Stimulated activated CD4-positive, alpha-beta T cell treated with anti-CD3 and anti-CD28 coated beads, Interleukin-1b, Interleukin-23, amount 100 ng/mL, for 24 hours (primary cell): Measurements from ENCODE around the gene ST14.

Experiments used
- DNase-seq, 4 experiments: peaks; one replicate each; pipeline ENCODE4 v3.0.0-alpha.2; 2020; ENCODE audit warnings: low read depth in 4 of 4, low spot score in 1 of 4

ST14 gene

DNA sequence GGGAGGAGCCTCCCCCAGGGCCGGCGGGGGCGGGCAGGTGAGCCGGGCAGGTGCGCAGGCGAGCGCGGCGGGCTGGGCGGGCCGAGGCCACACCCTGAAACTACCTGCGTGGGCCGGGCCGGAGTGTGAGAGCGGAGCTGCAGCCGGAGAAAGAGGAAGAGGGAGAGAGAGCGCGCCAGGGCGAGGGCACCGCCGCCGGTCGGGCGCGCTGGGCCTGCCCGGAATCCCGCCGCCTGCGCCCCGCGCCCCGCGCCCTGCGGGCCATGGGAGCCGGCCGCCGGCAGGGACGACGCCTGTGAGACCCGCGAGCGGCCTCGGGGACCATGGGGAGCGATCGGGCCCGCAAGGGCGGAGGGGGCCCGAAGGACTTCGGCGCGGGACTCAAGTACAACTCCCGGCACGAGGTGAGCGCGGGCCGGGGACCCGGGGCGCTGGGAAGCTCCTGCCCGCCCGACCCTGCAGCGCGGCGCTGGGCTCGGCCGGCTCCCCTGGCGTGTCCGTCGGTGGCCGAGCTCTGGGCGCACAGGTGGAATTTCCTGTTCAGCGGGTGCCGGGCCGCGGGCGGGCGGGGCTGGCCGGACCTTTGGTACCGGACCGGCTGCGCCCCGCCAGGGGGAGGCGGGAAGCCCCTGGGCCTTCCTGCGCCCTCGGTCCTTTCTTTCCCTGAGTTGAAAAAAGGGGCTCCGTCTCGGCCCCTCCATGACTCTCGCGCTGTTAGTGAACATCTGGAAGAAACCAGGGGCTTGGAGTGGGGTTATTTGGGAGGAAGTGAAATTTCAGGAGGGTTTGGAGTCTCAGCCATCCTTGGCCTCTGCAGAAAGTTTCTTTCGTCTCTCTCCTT is at the start of gene ST14:
TSS of gene ST14 (plus strand) at position 126 of the 841 bp plus-strand sequence. CDS start at position 324, 198 bp downstream.
- no peak for DNase-seq

DNA sequence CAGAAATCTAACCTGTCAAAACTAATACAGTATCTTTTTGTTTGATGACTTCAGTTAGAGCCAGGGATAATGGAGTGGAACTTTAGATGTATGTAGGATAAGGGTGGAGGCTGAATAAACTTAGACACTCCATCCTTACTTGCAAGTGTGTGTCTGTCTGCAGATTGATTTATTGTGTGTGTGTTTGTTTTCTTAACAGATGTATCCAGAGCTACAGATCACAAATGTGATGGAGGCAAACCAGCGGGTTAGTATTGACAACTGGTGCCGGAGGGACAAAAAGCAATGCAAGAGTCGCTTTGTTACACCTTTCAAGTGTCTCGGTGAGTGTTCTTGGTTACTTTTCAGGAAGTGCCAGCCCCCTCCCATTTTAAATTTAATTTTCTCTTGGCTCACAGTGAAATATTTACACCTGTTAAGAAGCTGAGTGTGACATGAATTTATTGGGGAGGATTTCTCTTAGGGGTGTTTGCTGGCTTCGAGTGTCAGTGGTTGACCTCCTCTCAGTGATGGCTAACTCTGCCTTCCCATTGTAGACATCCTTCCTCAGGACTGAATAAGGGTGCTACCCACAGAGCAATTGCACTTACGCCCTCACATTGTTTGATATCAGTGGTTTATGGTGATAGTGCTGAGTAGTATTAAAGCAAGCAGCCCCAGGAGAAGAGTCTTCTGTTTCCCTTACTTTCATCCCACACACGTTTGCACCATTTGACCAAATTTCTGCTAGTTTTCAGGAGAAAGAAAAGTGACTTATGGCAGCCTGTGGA is 49.1 kb upstream of the ST14 start:
- DNase-seq = no peak

DNA sequence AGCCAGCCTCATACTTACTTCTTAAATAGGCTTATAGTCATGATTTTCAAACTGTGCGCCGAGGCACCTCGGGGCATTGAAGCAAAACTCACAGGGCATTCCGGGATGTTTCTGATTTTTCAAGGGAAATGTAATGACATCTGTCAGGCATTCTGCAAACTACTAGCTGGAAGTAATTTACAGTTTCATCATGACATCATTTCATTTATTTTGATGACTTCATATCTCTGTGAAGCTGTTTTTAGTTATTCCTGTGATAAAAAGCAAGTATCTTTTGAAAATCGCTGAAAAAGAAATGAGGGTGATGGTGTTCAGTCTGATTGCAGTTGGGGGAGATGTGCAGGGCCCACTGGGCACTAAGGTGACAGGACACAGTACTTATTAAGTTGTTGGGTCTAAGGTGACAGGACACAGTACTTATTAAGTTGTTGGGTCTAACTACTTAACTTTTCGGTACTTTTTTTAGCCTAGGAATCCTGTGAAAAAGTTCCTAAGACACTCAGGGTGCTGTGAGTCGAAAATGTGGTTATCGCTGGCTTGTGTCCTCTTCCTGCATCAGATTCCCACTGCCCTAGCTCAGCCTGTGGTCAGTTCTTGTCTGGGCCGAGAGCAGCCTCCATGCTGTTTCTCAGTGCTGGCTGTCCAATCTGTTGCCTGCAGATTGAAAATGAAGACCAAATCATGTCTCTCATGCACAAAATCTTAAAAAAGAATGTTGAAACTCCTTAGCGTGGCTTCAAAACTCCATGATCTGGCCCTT is 47.3 kb upstream of the ST14 start:
- DNase-seq = no peak

DNA sequence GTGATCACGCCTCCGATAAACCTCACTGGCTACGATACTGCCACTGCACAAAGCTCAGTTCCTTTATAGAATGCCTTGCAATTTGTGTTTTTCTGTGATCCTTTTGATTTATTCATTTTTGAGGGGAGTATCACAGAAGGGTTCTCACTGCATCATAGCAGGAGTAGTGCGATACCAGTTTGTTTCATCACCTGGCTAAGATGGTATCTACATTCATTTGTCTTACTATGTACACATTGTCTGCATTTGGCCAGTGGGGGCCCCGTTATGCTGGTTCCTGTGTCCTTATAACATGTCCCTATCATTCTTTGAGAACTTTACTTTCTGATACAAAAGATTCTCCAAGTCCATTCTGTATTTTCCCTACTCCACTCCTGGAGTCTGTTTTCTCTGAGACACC is 45.3 kb upstream of the ST14 start:
- no peak for DNase-seq

DNA sequence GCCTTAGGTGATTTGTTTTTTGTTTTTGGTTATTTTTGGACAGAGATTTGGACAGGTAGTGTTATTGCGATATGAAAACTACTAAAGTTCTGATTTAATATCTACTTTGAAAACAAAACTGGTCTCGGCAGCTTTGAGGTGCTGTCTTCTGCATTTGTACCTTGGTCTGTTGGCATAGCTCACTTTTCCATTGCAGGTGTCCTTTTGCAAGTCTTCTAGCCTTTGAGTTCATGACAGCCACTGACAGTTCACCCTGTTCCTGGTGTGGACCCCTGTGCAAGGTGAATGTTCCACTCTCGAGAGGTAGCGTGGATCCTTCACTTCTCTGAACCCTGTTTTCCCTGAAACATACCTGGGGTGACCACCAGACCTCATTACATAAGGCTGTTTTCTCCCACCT is 44.9 kb upstream of the ST14 start:
- no peak for DNase-seq

DNA sequence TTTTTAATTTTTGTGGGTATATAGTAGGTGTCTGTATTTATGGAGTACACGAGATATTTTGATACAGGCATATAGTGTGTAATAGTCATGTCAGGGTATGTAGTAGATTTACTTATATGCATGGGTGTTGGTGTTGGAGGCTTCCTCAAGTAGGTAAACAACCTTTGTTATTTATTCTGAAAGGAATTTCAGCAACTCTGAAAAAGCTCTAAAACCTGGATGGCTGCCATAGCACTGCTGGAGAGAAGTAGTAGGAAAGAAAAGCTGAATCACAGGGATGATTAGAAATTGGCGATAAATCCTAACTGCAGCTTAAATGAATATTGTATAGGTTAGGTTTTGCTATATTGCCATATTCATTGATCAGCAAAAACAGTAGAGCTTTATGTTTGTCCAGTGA is 44.4 kb upstream of the ST14 start:
- no peak for DNase-seq

DNA sequence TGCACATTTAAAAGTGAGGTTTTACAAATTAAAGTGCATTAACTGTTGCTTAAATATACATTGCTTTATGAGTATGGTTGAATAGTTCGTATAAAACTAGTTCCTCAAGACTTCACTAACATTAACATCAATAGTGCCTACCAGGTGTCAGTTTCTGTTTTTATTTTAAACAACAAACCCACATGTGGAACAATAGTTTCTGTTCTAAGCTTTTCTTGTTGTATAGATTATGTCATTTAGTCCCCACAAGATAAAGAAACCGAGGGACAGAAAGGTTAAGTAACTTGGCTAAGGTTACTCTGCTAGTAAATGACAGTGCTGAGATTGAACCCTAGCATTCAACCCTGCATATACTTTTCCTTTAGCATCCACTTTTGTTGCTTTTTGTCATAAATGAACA is 41.4 kb upstream of the ST14 start:
- DNase-seq = no peak

DNA sequence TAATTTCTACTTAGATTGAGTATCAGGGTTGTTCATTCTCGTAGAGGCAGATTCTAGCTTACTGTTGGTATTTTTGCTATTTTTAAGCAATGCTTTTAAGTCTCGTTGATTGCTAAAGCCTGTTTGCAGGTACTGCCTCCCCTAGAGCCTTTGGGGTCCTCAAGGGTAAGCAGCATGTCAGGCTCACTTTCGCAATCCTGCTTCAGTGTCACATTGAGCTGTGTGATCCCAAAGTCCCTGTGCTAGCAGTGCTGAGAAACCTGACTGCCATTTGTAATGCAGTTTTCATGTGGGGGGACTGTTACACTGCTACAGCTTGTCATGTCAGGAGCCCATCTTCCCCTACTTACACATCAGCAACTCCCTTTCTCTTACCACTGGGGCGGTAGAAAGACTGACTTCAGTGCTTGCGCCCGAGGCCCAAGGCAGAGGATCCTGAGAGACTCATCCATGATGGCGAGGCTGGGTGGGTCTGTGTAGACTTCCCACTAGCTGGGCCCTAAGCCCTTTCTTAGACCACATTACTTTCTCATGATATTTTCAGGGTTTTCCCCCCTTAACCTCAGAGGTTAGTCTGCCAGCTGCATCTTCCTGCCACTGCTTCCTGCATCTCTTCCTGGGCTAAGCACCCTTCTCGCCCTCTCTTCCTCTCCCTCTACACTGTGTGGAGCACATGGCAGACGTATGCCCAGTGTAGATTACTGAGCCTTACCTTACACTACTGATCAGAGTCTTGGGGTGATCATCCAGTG is 40.8 kb upstream of the ST14 start:
- no peak for DNase-seq

DNA sequence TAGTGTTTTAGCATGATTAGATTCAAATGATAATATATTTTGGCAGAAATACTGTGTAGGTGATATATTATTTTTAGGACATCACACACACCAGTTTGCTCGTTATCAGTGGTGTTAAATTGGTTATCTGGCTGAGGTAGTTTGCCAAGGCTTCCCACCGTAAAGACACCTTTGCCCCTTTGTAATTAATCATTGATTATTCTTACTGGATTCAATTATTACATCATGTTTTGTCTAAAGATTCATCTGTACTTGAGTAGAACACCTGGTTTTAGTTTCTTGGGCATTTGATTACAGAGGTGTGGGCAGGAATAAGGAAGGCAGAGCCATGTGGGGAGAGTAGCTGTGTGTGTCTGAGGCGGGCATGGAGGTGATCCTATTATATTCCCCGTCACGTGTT is 39.5 kb upstream of the ST14 start:
- no peak for DNase-seq

DNA sequence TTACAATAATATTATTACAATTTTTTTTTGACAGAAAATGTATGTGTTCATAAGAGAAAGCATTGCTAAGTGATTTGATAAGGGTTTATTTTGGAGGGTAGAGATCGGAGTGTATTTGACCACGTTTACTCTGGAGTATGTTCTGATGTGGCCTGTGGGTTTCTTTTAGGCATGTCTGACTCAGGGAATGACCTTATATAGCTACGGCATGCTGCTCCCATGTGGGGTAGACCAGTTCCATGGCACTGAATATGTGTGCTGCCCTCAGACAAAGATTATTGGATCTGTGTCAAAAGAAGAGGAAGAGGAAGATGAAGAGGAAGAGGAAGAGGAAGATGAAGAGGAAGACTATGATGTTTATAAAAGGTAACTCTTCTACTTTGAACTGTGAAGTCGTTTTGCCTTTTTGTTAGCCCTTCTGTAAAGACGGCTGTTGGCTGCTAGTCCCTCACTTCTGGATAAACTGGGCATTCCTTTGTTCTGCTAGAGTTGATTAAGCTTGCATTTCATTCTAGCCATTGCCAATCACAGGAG is 38.1 kb upstream of the ST14 start:
- DNase-seq = no peak

DNA sequence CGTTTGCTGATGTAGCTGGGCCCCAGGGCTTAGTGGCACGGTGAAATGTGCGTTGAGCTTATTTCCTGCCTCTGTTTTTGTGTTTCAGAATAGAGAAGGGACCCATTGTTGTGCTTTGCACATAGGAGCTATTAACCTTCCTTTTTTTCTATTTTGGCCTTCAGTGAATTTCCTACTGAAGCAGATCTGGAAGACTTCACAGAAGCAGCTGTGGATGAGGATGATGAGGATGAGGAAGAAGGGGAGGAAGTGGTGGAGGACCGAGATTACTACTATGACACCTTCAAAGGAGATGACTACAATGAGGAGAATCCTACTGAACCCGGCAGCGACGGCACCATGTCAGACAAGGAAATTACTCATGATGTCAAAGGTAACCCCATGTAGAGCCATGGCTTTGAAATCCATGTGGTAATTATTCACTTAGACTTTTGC is 37.4 kb upstream of the ST14 start:
- DNase-seq = peak in 1 of 4 experiments; percentile 34

DNA sequence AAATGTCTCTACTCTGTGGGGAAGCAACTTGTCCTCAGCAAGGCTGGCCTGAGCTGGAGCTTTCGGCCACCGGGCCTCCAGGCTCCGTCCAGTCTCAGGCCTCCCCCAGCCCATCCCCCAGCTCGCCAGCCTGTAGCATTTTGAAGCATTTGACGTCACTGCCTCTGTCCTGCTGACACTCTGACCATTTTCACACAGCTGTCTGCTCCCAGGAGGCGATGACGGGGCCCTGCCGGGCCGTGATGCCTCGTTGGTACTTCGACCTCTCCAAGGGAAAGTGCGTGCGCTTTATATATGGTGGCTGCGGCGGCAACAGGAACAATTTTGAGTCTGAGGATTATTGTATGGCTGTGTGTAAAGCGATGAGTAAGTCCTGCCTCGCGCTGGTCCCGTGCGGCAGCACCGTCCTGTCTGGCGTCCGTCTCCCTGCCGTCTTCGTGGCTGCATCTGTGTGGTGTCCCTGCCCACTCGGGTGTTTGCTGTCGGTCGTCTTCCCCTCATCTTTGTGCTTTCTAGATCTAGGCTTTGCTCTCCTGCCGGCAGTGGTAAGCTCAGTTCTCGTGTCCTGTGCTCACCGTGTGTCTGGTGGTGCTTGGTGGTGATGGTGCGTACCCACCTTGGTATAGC is 36.1 kb upstream of the ST14 start:
- DNase-seq = no peak

DNA sequence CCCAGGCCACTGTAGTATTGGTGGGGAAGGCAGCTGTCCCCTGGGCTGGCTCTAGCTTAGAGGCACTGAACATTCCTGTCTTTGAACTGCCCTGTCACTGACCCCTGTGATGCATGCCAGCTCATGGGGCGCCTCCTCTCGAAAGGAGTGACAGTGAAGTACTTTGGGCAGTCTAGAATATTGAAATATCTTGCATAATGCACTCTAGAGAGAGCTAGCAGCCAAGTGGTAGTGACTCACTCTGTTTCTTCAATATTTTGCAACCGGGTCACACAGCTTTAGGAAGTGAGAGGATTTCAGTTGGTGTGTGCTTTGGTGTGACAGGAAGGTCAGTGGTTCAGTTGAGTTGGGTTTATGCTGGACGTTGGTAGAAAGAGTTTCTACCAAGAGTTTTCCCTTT is 35.5 kb upstream of the ST14 start:
- no peak for DNase-seq

DNA sequence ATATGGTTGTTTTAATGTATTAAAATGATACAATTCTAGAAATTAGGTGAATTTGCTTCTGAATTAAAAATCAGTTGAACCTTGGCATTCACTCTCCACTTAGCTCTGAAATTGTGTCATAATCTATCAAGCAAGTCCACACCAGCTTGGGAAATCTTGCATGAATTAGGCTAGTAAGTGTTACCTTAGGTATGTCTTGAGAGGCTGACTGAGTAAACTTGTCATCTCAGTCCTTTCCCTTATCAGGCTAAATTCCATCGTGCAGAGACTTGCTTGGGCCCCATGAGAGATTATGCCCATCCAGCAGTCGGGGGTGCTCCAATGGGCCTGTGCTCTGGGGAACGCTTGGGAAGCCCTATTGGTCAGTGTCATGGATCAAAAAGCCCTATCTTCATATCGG is 33.9 kb upstream of the ST14 start:
- DNase-seq = no peak

DNA sequence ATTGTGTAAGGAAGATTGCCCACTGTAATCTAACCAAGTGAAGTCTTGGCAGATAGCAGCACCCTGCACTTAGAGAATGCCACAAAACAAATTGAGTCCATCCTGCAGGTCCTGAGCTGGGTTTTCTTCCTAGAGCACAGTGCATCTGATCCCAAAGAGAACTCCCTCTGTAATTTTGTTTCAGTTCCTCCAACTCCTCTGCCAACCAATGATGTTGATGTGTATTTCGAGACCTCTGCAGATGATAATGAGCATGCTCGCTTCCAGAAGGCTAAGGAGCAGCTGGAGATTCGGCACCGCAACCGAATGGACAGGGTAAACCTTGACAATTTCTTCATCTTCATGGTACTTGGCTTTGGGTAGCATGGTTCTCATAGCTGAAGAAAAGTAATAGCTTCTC is 33.1 kb upstream of the ST14 start:
- DNase-seq = no peak

DNA sequence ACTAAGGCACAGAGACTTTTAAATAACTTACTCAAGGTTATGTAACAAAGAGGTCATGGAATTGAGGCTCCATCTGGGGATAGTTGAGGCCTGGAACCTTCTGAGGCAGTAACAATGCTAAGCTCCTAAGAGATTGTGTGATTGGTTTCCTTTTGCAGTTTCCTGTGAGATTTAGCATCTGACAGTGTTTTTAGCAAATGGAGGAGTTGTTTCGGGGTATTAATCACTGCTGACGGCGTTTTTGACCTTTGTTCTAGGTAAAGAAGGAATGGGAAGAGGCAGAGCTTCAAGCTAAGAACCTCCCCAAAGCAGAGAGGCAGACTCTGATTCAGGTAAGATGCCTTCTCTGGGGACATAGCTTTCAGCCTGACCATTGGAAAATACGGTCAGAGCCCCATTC is 32.1 kb upstream of the ST14 start:
- no peak for DNase-seq

DNA sequence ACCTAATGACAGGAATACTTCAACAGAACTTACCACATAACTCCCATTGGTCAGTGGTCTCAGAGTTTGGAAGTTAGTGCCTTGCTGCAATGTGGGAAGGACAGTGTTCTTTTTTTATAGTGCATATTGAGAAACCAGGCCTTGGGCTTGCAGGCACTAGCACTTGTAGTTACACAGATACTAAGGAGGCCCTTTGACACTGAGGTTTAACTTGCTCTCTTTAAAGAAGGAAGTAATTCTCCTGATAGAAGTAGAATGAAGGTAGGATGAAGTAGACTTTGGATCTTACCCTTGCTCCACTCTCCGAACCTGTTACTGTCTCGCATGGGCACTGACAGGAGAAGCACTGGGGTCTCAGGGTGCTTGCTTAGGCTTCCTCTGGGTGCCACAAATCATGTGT is 31.0 kb upstream of the ST14 start:
- no peak for DNase-seq

DNA sequence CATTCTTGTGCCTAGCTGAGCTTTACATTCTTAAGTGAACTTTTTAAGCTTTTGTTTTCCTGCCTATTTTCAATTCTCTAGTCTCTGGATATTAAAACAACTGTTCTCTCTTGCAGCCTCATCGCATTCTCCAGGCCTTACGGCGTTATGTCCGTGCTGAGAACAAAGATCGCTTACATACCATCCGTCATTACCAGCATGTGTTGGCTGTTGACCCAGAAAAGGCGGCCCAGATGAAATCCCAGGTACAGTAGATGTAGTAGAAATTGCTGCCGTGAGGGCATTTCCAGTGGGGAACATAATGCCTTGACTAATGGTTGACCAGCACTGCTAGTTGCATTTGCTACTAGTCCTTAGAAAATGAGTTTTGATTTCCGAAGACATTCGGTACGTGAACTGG is 29.7 kb upstream of the ST14 start:
- no peak for DNase-seq

DNA sequence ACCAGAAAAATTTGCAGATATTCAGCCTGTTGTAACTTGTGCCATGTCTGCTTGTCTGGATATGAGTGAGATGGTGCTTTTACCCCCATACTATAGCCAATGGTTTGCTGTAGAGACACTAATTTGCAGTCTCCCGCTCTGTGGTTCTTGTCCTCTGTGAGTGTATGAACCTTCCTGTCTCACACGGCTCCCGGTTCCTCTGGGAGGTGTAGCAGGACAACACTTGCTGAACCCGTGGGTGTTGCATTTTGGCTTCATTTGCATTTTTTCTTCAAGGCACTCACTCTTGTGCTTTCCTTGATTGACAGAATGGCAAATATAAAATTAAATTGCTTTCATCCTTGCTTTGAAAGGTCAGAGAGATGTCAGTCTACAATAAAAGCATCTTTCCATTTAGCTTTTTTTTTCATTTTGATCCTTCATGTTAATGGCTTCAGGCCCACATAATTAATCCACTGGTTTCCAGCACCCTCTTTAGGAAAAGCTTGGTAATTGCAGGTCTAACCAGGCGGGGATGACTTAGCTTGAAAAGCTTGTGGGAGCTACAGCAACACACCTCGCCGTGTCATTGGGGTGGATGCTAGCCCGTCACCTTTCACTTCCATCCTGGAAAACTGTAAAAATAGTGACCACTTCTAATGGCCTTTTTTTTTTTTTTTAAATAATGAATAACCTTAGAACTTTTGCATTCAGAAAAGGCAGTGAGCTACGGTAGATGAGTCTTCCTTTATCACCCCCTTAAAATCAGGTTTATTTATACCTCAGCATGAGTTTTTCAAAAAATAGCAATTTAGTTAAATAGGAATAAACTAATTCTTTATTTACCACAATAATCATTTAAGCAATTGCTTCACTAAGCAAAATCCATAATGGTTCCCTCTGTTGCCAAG is 27.4 kb upstream of the ST14 start:
- peak in 2 of 4 experiments; percentile 17 to 19 for DNase-seq
